SU-DHL-6 (cell line): ENCODE measurements around the gene TFAP2E.
"Not testable (repeated sequence)": the region's sequence is repeated elsewhere in the genome, so short reads cannot be mapped to it uniquely, and the experiment has no call there.

Source experiments
- H2AFZ ChIP-seq: fragments of 200-600 bp; sonication (generic); 2 replicates; pipeline ENCODE4 v1.6.1; 2014; ENCODE audit warnings: low read depth, mild to moderate bottlenecking, moderate library complexity, mixed read lengths, antibody characterized with exemption, low read length; ENCODE audit not compliant: severe bottlenecking
- H3F3A ChIP-seq: fragments of 200-600 bp; shearing (Covaris generic); 2 replicates; pipeline ENCODE4 v1.6.0; 2016; ENCODE audit warnings: antibody characterized with exemption, mild to moderate bottlenecking; ENCODE audit not compliant: insufficient read depth
- H3K27ac ChIP-seq: fragments of 200-600 bp; sonication (generic); 2 replicates; pipeline ENCODE4 v1.5.1; 2016; ENCODE audit warnings: low read depth, mild to moderate bottlenecking, low read length, moderate library complexity, mixed read lengths
- H3K27me3 ChIP-seq: fragments of 200-600 bp; sonication (generic), shearing (Covaris generic); 2 replicates; pipeline ENCODE4 v1.6.0; 2014; ENCODE audit warnings: mild to moderate bottlenecking, low read length
- H3K36me3 ChIP-seq: fragments of 200-600 bp; sonication (generic); 2 replicates; pipeline ENCODE4 v1.6.1; 2014; ENCODE audit warnings: mild to moderate bottlenecking, low read length, mixed read lengths
- H3K4me2 ChIP-seq: fragments of 300-600, 200-600 bp; shearing (Covaris generic), sonication (generic); 2 replicates; pipeline ENCODE4 v1.6.0; 2014; ENCODE audit warnings: low read length, low read depth, mild to moderate bottlenecking; ENCODE audit not compliant: poor library complexity, severe bottlenecking
- H3K4me3 ChIP-seq: fragments of 200-600 bp; sonication (generic); 2 replicates; pipeline ENCODE4 v1.5.1; 2014; ENCODE audit warnings: antibody characterized with exemption, low read length, mild to moderate bottlenecking, mixed read lengths; ENCODE audit not compliant: insufficient read depth, poor library complexity, severe bottlenecking
- H3K79me2 ChIP-seq: fragments of 200-600 bp; sonication (generic); 2 replicates; pipeline ENCODE4 v1.6.1; 2014; ENCODE audit warnings: mild to moderate bottlenecking, low read length, moderate library complexity; ENCODE audit not compliant: insufficient read depth
- H3K9ac ChIP-seq: fragments of 200-600 bp; sonication (generic); 2 replicates; pipeline ENCODE4 v1.7.0; 2014; ENCODE audit warnings: mild to moderate bottlenecking, low read length
- H3K9me2 ChIP-seq: fragments of 200-600 bp; sonication (generic); replicated peaks from 2 replicates; pipeline ENCODE4 v1.6.1; 2014; ENCODE audit warnings: low read length; ENCODE audit not compliant: insufficient read depth
- H3K9me3 ChIP-seq: fragments of 200-600 bp; sonication (generic); 2 replicates; pipeline ENCODE4 v1.6.1; 2014; ENCODE audit warnings: low read length, mixed read lengths; ENCODE audit not compliant: insufficient read depth
- H4K20me1 ChIP-seq: fragments of 200-600 bp; sonication (generic); 2 replicates; pipeline ENCODE4 v1.6.1; 2014; ENCODE audit warnings: low read depth, mild to moderate bottlenecking, antibody characterized with exemption, low read length, moderate library complexity, mixed read lengths
- CTCF ChIP-seq: fragments of 200-600 bp; sonication (generic); IDR thresholded peaks from one replicate; pipeline ENCODE4 v1.5.1; 2017; ENCODE audit warnings: antibody characterized with exemption, mild to moderate bottlenecking, low read length, moderate library complexity; ENCODE audit not compliant: insufficient read depth, poor library complexity, severe bottlenecking
- EZH2phosphoT487 ChIP-seq: fragments of 200-600 bp; sonication (generic), shearing (Covaris generic); conservative IDR thresholded peaks from 2 replicates; pipeline ENCODE4 v1.6.1; 2018; ENCODE audit warnings: mild to moderate bottlenecking, antibody characterized with exemption, low read length, moderate library complexity, mixed read lengths

The TFAP2E gene

GRCh38 chr1:35574655-35575415 is 1.7 kb downstream of the TFAP2E start:
- Histone ChIP-seq H4K20me1 (no peaks in the 10 kb centered on the region), H3K4me3 (no peak overlapping the region), H3K27me3 (no peaks in the 10 kb centered on the region), H3F3A (no peaks in the 10 kb centered on the region), H3K4me2 (no peak overlapping the region), H3K9me2 (no peaks in the 10 kb centered on the region), H3K27ac (no peak overlapping the region), H3K36me3 (no peaks in the 10 kb centered on the region), H3K9me3 (no peaks in the 10 kb centered on the region), H3K9ac (no peak overlapping the region), H2AFZ (no peak overlapping the region), H3K79me2 (no peaks in the 10 kb centered on the region)
- no peak for TF ChIP-seq EZH2phosphoT487
- TF ChIP-seq CTCF: no peak

GRCh38 chr1:35575416-35575958 is 2.4 kb downstream of the TFAP2E start:
- Histone ChIP-seq H3K9ac (no peak overlapping the region), H3K79me2 (no peaks in the 10 kb centered on the region), H3K9me2 (no peaks in the 10 kb centered on the region), H3K27me3 (no peaks in the 10 kb centered on the region), H2AFZ (no peak overlapping the region), H3K27ac (no peak overlapping the region), H3K9me3 (no peaks in the 10 kb centered on the region), H3F3A (no peaks in the 10 kb centered on the region), H3K36me3 (no peaks in the 10 kb centered on the region), H3K4me3 (no peak overlapping the region), H4K20me1 (no peaks in the 10 kb centered on the region), H3K4me2 (no peak overlapping the region)
- TF ChIP-seq EZH2phosphoT487 (no peak), CTCF (no peak)

GRCh38 chr1:35576061-35576765 is 3.1 kb downstream of the TFAP2E start:
- Histone ChIP-seq H3K79me2 (no peaks in the 10 kb centered on the region), H3K9me2 (no peaks in the 10 kb centered on the region), H3K27ac (no peak overlapping the region), H4K20me1 (no peaks in the 10 kb centered on the region), H3K9ac (no peak overlapping the region), H3K36me3 (no peaks in the 10 kb centered on the region), H3F3A (no peaks in the 10 kb centered on the region), H3K9me3 (no peaks in the 10 kb centered on the region), H3K4me3 (no peak overlapping the region), H3K27me3 (no peaks in the 10 kb centered on the region), H2AFZ (no peak overlapping the region), H3K4me2 (no peak overlapping the region)
- TF ChIP-seq CTCF: no peak
- no peak for TF ChIP-seq EZH2phosphoT487

- H3K9me2 ChIP-seq, H3F3A ChIP-seq, H3K4me3 ChIP-seq, H3K9ac ChIP-seq, H3K36me3 ChIP-seq, H3K79me2 ChIP-seq, H3K9me3 ChIP-seq, H3K27me3 ChIP-seq, H2AFZ ChIP-seq, H3K27ac ChIP-seq, H3K4me2 ChIP-seq, H4K20me1 ChIP-seq: not testable (repeated sequence)
These were observed 3.6 kb downstream of the TFAP2E start for GRCh38 chr1:35576766-35577070.
